ENCODE measurements around the gene RBP3. TPM values are rescaled to one million over a fixed set of nuclear protein-coding genes. Genes with fewer than 3 reads are reported as not detected.

RBP3 gene
- not detected in 5 replicates for total RNA-seq (2022; extraction: Qiagen RNA extraction; ENCODE audit: low read depth)

GRCh38 chr10:47348138-47348651, at the start of gene RBP3:
TSS of gene RBP3 (plus strand) at chr10:47348363. CDS start at chr10:47348485, 122 bp downstream.

GRCh38 chr10:47299611-47300428, 48.3 kb upstream of the RBP3 start, which contains the start of gene GDF10:
TSS of gene GDF10 (plus strand) at chr10:47300197. CDS start at chr10:47300652, 455 bp downstream.

GRCh38 chr10:47322300-47323061, 25.7 kb upstream of the RBP3 start, which contains the start of gene GDF2:
TSS of gene GDF2 (plus strand) at chr10:47322454. CDS start at chr10:47322669, 215 bp downstream.

GRCh38 chr10:47384148-47384921, 36.2 kb downstream of the RBP3 start, which contains the start of gene ZNF488:
TSS of gene ZNF488 (minus strand) at chr10:47384293. CDS start at chr10:47368829, 15,464 bp downstream.

Other genes starting within 250 kb of the RBP3 start
- gene GDF10, start 48.2 kb upstream of the RBP3 start, total RNA-seq (2022; extraction: Qiagen RNA extraction; ENCODE audit: low read depth): 0.06 to 0.22 TPM (median 0.07 TPM) in 4 of 5 replicates, not detected in the other
- gene GDF2, start 25.9 kb upstream of the RBP3 start, total RNA-seq (2022; extraction: Qiagen RNA extraction; ENCODE audit: low read depth): not detected in 5 replicates
- 9.7 to 13.1 TPM (median 11.6 TPM) in 5 replicates for gene ZNF488, start 35.9 kb downstream of the RBP3 start, total RNA-seq (2022; extraction: Qiagen RNA extraction; ENCODE audit: low read depth)
- gene ANXA8, start 135.8 kb downstream of the RBP3 start, total RNA-seq (2022; extraction: Qiagen RNA extraction; ENCODE audit: low read depth): 30.3 to 42.6 TPM (median 35.9 TPM) in 5 replicates
- gene FAM25G, start 143.3 kb downstream of the RBP3 start, total RNA-seq (2022; extraction: Qiagen RNA extraction; ENCODE audit: low read depth): 1.3 to 2.7 TPM in 2 of 5 replicates, not detected in the others
- 8.4 to 9.7 TPM (median 9.1 TPM) in 5 replicates for gene AGAP9, start 175.3 kb downstream of the RBP3 start, total RNA-seq (2022; extraction: Qiagen RNA extraction; ENCODE audit: low read depth)